GM18873 (cell line): Measurements from ENCODE around the gene BIRC3.
"Not testable (repeated sequence)": the region's sequence is repeated elsewhere in the genome, so short reads cannot be mapped to it uniquely, and the experiment has no call there.

Experiments used
- ATAC-seq: cut with Tn5 transposase; IDR thresholded peaks from one replicate; pipeline ENCODE4 v1.9.1; 2021; ENCODE audit warnings: mild to moderate bottlenecking, moderate library complexity, moderate number of reproducible peaks; ENCODE audit not compliant: unreplicated experiment, low FRiP score

BIRC3 gene

GRCh38 chr11:102293873-102294601 lies 23.2 kb upstream of the BIRC3 start:
- peak; percentile 92 for ATAC-seq

- ATAC-seq = no peak
Observed at GRCh38 chr11:102295045-102295444, 22.2 kb upstream of the BIRC3 start.

GRCh38 chr11:102296757-102297156 lies 20.5 kb upstream of the BIRC3 start:
- not testable (repeated sequence) for ATAC-seq

- not testable (repeated sequence) for ATAC-seq
Observed at GRCh38 chr11:102300837-102301236, 16.4 kb upstream of the BIRC3 start.

- ATAC-seq = no peak
Observed at GRCh38 chr11:102302241-102302640, 15.0 kb upstream of the BIRC3 start.

GRCh38 chr11:102304686-102305085 lies 12.6 kb upstream of the BIRC3 start:
- ATAC-seq = no peak

GRCh38 chr11:102305352-102306047 lies 11.8 kb upstream of the BIRC3 start:
- no peak for ATAC-seq

GRCh38 chr11:102306048-102306597 lies 11.2 kb upstream of the BIRC3 start:
- ATAC-seq = no peak

- no peak for ATAC-seq
Observed at GRCh38 chr11:102306817-102307726, 10.2 kb upstream of the BIRC3 start.

- ATAC-seq = no peak
Observed at GRCh38 chr11:102307727-102308038, 9.6 kb upstream of the BIRC3 start.

GRCh38 chr11:102309621-102310541 lies 7.4 kb upstream of the BIRC3 start:
- ATAC-seq = no peak

- no peak for ATAC-seq
Observed at GRCh38 chr11:102312667-102313066, 4.6 kb upstream of the BIRC3 start.

- no peak for ATAC-seq
Observed at GRCh38 chr11:102313238-102313940, 3.9 kb upstream of the BIRC3 start.

GRCh38 chr11:102314784-102315183 lies 2.5 kb upstream of the BIRC3 start:
- ATAC-seq = no peak

- ATAC-seq = no peak
Observed at GRCh38 chr11:102316346-102316904, 859 bp upstream of the BIRC3 start.

GRCh38 chr11:102317768-102318103 lies 452 bp downstream of the BIRC3 start:
- no peak for ATAC-seq

- ATAC-seq = no peak
Observed at GRCh38 chr11:102318469-102318868, 1.2 kb downstream of the BIRC3 start.

GRCh38 chr11:102319544-102319943 lies 2.3 kb downstream of the BIRC3 start:
- no peak for ATAC-seq

- ATAC-seq = no peak
Observed at GRCh38 chr11:102320188-102320587, 2.9 kb downstream of the BIRC3 start.
